ENCODE measurements around the gene HSPE1. TPM values are rescaled to one million over a fixed set of nuclear protein-coding genes. Genes with fewer than 3 reads are reported as not detected.

Gene HSPE1
- total RNA-seq, 1 donor from 2014 or later: 60.4 TPM

DNA sequence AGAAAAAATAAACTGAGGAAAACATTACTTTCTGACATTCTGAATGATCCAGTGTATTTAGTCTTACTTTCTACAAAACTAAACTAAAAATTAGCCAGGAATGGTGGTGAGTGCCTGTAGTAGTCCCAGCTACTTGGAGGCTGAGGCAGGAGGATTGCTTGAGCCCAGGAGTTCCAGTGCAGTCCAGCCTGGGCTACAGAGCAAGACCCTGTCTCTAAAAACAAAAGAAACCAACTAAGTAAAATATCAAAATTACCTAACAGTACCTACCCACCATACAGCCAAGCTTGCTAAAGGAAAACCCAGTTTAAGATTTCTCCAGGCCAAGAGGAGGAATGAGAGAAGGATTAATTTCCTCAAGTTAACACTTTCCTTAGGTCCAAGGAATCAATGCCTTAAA, 3.5 kb upstream of the HSPE1 start:
- DNase-seq (ENCODE audit: low spot score) (no peak), ATAC-seq (no peak)
- intact Hi-C loops (cut with DNase I): loop anchor here (10.0 kb wide), 1 partner anchor 208 kb away; the partner anchor contains the start of gene MARS2

DNA sequence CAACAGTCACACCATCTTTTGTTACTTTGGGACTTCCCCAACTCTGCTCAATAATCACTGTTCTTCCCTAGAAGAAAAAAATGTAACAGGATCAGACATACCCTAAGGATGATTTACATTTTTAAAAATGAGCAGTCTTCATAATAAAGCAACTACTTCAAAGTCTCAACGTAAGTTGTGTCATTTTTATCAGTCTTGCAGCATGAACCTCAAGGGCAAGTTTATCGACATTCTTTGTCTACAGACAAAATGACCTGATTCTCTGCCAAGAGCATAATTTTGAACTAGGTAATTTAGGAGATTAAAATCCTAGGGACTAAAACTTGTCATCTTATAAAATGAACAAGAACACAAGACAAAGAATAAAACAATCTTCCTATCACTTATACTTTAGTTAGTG, 2.9 kb upstream of the HSPE1 start:
- intact Hi-C loops (cut with DNase I): loop anchor here (10.0 kb wide), 1 partner anchor 207 kb away; the partner anchor contains the start of gene MARS2
- ATAC-seq: no peak
- DNase-seq (ENCODE audit: low spot score): no peak

DNA sequence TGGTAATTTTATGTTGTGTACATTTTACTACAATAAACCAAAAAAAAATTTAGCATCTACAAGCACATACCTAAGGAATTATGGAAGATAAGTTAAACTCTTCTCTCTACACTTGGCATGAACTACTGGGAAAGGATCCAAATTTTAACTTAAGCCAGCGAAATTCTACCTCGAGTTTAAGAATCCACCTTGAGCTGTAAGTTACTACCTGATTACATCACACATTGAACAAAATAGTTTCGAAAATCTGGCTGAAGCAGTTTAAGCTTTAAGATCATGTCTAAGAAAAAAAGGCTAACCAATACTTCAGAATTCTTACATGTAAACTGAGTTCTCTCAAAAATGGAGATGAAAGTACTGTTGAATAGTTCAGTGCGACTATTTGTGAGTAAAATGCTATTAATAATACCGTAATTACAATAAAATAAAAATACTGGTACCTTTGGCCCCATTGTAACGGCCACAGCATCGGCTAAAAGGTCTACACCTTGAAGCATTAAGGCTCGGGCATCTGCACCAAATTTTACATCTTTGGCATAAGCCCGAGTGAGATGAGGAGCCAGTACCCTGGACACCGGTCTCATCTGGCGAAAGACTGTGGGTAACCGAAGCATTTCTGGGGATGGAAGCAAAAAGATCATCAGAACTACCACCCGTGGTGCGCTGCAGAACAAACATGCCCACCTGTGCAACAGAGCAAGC, 1.8 kb upstream of the HSPE1 start:
- intact Hi-C loops (cut with DNase I): loop anchor here (10.0 kb wide), 1 partner anchor 206 kb away; the partner anchor contains the start of gene MARS2
- no peak for ATAC-seq
- DNase-seq (ENCODE audit: low spot score): no peak

DNA sequence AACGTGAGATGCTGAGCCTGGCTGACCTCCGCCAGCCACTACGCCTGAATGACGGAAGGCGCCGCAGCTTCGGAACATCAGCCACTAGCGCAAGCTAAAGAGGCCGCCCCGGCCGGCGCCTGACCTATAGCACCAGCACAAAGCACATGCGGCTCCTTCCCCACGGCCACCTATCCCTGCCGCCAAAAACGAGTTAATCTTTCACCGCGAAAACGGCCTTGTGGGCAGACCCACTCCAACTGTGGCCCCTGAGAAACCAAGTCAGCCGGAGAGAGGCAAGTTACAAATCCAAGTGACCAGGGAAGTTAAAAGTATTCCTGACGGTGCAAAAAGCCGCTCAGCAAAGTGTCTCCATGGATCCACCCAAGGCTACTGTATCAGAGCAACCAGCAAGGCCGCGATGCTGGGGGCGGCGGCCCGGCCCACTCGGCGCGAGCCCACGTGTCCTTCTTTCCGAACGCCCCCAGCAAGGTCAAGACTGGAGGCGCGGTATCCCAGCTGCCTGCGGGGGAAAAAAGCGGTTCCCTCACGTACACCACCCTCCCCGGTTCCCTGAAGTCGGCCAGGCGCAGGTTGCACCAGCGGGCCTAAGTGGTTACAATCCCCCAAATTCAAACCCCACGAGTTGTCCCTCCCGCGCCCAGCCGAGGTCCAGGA, 1.1 kb upstream of the HSPE1 start:
- DNase-seq (ENCODE audit: low spot score): peak; percentile 75
- intact Hi-C loops (cut with DNase I): loop anchor here (10.0 kb wide), 1 partner anchor 206 kb away; the partner anchor contains the start of gene MARS2
- ATAC-seq: peak; percentile 2

DNA sequence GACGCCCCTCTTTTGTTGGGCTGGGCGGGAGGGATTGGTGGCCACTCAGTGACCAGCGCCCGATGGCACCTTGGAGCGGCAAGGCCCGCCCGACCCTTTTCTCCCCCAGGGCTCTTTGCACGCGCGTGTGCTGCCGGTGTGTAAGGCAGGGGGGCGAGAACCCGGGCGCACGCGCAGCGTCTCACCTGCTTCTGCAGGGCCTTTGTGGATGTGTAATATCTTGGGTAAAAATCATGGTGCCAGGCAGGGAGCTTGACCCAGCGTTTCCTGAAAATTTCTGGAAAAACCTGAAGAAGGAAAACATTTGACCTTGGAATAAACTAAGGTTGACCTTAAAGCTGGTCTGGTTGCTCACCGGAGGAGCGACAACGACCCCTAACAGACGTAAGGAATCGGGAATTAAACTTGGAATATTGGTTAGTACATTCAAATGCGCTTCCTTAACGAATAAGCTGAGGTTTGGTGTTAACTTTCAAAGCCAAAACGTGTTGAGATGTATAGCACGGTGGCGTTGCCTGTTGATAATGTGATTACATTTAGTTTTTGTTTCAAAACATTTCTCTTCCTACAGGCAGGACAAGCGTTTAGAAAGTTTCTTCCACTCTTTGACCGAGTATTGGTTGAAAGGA, 438 bp downstream of the HSPE1 start:
- ATAC-seq (peak; percentile 2), DNase-seq (ENCODE audit: low spot score) (no peak)
- intact Hi-C loops (cut with DNase I): no loop called here

DNA sequence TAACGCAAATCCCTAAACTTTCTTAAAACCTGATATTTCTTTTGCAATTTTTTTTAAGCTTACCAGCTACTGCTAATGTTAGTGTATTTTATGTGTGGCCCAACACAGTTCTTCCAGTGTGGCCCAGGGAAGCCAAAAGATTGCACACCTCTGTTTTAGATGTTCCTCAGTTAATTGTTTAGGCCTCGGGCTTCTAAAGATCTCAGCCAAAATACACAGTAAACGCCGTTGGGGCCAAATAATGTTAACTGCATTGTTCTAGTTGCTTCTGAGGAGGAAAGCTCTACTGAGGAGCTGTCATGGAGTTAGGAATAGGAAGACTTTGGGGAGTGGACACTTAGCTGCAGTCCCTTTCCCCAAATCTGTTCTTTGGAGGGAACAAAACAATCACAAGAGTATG, 2.0 kb downstream of the HSPE1 start:
- intact Hi-C loops (cut with DNase I): no loop called here
- ATAC-seq (no peak), DNase-seq (ENCODE audit: low spot score) (no peak)

DNA sequence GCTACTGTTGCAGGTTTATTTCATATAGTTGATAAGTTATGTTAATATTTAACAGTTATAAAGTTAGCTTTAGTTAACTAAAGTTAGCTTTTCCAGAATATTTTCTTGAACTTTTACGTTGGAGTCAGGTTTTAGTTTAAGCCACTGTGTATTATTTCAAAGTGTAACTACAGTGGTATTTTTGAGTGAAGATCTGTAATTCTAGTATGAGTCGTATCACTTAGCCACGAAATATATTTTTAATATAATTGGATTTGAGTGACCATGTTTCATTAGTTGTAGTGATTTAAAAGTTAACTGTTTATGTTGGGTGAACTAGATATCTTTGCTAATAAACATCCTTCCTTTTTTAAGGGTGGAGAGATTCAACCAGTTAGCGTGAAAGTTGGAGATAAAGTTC, 2.5 kb downstream of the HSPE1 start:
- intact Hi-C loops (cut with DNase I): no loop called here
- ATAC-seq: no peak

DNA sequence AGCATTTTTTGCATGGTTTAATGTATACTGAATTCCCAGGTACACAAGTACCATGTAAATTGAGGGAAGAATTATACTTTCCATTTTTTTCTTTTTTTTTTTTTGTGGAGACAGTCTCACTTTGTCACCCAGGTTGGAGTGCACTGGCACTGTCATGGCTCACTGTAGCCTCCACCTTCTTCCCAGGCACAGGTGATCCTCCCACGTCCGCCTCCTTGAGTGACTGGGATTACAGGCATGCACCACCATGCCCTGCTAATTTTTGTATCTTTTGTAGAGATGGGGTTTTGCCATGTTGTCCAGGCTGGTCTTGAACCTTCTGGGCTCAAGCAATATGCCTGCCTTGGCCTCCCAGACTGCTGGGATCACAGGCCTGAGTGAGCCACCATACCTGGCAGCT, 3.8 kb downstream of the HSPE1 start:
- DNase-seq (ENCODE audit: low spot score): no peak
- no peak for ATAC-seq
- intact Hi-C loops (cut with DNase I): no loop called here

More for the DNA sequence above, 2.5 kb downstream of the HSPE1 start:
- DNase-seq (ENCODE audit: low spot score): no peak

DNA sequence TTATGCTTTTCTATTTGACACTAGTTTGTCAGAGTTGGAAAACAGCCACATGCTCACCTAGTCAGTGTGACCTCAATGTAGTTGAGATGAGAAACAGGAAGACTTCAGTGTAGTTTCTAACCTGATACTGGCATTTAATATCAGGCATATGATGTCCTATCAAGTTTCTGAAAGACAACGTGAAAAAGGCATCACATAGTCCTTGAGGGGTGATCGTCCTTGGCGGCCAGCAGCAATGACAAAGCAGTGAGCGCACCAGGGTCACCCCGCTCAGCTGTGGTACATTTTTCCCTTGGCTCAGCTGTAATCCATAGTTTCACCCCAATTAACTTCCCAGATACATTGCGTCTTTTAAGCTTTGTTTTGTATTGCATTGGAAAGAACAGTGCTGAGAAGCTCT, 4.3 kb downstream of the HSPE1 start:
- intact Hi-C loops (cut with DNase I): no loop called here
- DNase-seq (ENCODE audit: low spot score): no peak
- no peak for ATAC-seq

DNA sequence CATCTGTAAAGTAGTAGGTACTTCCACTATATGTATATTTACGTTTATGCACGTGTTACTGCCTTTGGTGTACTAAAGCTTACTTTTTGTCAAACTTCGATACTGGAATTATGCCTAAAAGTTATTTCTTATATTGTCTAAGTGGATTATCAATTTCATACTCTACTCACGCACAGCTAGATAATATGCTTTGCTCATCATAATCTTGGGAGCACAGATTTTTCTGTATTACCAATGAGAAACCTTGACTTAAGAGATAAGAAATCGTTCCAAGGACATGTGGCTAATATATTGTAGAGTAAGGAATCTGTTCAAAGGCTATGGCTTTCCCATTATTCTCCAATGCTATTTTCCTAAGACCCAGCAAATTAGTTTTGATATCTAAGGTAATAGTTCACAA, 6.5 kb downstream of the HSPE1 start:
- intact Hi-C loops (cut with DNase I): no loop called here
- ATAC-seq: no peak
- DNase-seq (ENCODE audit: low spot score): no peak

DNA sequence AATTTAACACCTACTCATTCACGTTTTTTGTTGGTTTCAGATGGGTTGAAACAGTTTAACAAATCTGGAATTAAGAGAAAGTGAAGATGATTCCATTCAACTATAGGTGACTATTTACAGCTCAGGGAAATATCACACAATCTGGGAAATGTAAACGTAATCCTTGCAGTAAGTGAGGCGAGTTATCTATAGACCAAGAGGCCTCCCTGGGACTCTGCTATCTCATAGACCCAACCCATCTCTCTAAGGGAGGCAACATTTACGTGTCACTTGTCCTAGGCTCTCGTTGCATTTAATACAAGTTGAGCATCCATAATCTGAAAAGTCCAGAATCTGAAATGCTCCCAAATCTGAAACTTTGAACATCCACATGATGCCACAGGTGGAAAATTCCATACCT, 13.7 kb downstream of the HSPE1 start:
- intact Hi-C loops (cut with DNase I): no loop called here
- DNase-seq (ENCODE audit: low spot score) (no peak), ATAC-seq (no peak)

DNA sequence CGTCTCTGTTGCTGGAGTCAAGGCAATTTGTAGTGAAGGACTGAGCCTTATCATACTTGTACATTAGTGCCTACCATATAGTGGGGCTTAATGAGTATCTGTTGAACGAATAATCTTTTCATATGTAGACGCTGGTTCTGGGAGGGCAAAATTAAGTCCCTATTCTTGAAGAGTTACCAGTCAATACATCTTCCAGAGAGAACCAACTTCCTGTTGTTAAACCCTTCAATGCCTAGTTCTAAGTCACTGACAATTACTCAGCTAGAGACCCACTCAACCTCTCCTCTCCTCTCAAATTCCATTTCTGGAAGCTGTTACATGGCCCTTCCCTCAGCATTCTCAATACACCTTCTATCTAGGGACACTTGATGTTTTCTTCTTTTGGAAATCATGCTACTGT, 14.6 kb downstream of the HSPE1 start:
- intact Hi-C loops (cut with DNase I): no loop called here

DNA sequence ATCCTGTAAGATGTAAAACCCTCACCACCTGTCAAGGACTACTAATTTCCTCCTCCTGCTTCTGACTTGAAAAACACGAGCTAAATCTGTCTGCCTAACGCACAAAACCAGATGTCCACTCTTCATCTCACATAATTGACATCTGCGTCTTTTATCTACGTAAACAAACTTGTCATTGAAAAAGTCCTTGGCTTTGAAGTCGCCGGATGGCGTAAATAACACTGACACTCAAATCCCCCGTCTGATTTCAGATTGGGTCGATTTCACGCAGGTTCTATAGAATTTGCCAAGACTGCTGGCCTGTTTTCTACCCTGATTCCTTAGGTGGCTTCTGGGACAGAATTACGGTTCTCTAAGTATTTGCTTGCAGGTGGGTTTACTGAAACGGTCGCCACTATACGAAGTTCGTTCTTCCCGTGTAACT, 15.1 kb downstream of the HSPE1 start:
- DNase-seq (ENCODE audit: low spot score): no peak
- no peak for ATAC-seq
- intact Hi-C loops (cut with DNase I): no loop called here

More for the DNA sequence above, 14.6 kb downstream of the HSPE1 start:
- ATAC-seq (no peak), DNase-seq (ENCODE audit: low spot score) (no peak)

DNA sequence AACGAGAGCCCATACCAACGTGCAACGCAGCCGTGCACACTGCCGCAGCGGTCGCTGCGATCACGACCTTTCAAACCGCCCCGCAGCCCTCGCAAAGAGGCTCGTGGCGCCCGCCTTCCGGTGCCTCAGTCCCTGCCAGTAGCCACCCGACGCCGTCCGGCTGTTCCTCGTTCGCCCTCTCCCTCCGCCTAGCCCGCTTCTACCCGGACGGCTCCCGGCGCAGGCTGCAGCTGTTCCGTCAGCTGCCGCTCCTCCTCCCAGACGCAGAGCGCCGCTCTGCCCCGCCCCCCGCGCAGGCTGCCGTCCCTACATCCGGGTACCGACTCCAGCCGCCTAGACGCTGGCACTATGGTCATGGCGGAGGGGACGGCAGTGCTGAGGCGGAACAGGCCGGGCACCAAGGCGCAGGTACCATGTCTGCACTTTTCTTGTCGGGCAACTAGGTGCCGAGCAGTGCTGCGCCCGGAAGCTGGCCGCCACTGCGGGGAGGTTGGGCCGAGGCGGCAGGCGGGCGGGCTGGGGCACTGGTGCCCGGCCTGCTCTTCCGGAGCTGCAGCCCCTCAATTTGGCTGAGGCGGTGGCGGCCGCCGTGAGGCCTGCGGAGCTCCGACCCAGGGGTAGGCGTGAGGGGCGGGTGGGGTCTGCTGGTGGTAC, 15.7 kb downstream of the HSPE1 start, which contains the start of gene MOB4:
TSS of gene MOB4 (plus strand) at position 328 of the 654 bp plus-strand sequence. CDS start at position 349, 21 bp downstream.
- DNase-seq (ENCODE audit: low spot score) (peak; percentile 98), ATAC-seq (peak; percentile 100)
- intact Hi-C loops (cut with DNase I): no loop called here

DNA sequence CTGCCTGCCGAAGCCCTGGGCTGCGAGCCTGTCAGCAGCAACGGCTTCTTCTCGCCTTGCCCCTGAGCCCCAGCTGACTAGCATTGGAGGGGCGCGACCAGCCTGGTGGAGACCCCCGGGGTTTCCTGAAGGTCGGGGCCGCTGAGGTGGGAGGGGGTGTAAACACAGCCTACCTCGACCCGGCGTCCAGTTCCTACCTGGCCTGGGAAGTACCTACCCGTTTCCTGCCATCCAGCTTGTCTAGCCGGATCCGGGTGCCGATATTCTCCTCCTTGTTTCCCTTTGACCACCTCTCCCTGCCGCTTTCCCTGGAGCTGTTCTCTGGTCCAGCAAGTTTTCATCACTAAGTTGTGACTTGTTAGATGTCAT, 16.2 kb downstream of the HSPE1 start:
- DNase-seq (ENCODE audit: low spot score): peak; percentile 71
- intact Hi-C loops (cut with DNase I): no loop called here

DNA sequence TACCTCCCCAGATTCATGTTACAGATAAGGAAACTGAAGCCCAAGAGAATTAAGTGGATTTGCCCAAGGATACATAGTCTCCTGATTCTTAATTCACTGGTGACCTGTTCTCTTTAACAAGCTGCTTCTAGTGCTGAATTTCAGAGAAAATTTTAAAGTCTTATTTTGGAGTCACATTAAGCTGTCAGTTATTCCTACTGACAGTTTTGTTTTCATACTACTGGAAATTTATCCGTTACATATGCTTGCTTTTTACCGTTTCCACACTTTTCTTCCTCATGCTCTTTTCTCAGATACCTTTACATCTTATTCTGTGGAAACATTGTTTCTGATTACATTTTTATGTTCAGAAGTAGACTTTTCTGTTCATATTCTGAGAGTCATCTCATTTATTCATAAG, 17.0 kb downstream of the HSPE1 start:
- intact Hi-C loops (cut with DNase I): no loop called here
- ATAC-seq (no peak), DNase-seq (ENCODE audit: low spot score) (no peak)

More for the DNA sequence above, 16.2 kb downstream of the HSPE1 start:
- ATAC-seq: peak; percentile 1

DNA sequence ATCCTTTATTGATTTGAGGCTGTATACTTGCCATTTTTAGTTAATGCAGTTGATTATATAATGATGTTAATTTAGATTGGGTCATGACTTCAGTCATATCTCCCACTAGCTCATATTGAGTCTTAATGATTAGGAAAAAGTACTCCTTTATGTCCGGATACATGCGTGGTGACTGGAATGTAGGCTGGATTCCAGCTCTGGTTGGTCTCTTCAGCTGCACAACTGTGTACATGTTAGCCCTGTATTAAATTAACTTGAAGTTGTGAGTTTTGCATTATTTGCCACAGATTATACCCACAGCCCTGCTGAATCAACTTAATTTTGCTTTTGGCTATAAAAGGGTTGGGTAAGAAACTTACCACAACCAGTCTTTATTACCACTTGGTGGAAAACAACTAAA, 38.2 kb downstream of the HSPE1 start:
- intact Hi-C loops (cut with DNase I): no loop called here
- no peak for ATAC-seq
- DNase-seq (ENCODE audit: low spot score): no peak

DNA sequence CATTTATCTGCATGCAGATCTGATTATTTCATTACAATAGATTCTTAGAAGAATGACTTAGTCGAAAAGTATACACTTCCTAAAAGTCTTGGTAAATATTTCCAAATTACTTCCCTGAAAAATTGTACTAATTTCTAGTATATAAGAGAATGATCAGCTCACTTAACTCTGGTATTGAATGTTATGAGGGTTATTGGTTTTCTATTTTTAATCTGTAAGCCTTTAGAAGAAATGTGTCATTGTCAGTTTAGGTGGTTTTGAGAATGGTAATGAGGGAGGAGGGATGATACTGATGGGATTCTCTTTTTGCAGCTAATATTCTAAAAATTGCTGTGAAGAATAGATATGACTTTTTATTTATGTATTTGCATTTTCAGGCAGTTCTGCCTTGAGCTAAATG, 39.6 kb downstream of the HSPE1 start:
- intact Hi-C loops (cut with DNase I): no loop called here

DNA sequence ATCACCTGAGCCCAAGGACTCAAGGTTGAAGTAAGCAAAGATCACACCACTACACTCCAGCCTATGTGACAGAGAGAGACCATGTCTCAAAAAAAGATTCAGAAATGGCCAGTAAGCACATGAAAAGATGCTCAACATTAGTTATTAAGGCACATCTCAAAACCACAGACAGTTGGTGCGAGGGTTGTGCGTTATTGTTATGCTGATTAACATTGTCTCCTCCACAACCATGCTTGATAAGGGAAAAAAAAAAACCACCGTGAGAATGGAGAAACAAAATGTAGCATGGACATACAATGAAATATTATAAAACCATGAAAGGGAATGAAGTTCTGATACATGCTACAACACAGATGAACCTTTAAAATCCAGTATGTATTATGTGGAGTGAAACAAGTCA, 43.0 kb downstream of the HSPE1 start:
- no peak for ATAC-seq
- intact Hi-C loops (cut with DNase I): no loop called here
- no peak for DNase-seq (ENCODE audit: low spot score)

More for the DNA sequence above, 39.6 kb downstream of the HSPE1 start:
- DNase-seq (ENCODE audit: low spot score): no peak
- ATAC-seq: no peak
